Superior temporal gyrus (tissue), 1 donor: ENCODE data around the gene PLEKHG2.
A peak's percentile ranks its signal among the peaks of the same experiment; 100 is the strongest.

ENCODE experiments used
- DNase-seq: peaks from one replicate; pipeline ENCODE4 v3.0.0-alpha.2; 2016; ENCODE audit errors: extremely low spot score

PLEKHG2 gene

GRCh38 chr19:39405958-39406655, 6.4 kb upstream of the PLEKHG2 start:
- no peak for DNase-seq

GRCh38 chr19:39406656-39407409, 5.6 kb upstream of the PLEKHG2 start, which contains the start of gene ZFP36:
TSS of gene ZFP36 (plus strand) at chr19:39406847. CDS start at chr19:39406905, 58 bp downstream.
- peak; percentile 57 for DNase-seq

- DNase-seq = no peak
These were observed 5.1 kb upstream of the PLEKHG2 start for GRCh38 chr19:39407410-39407659.

DNA sequence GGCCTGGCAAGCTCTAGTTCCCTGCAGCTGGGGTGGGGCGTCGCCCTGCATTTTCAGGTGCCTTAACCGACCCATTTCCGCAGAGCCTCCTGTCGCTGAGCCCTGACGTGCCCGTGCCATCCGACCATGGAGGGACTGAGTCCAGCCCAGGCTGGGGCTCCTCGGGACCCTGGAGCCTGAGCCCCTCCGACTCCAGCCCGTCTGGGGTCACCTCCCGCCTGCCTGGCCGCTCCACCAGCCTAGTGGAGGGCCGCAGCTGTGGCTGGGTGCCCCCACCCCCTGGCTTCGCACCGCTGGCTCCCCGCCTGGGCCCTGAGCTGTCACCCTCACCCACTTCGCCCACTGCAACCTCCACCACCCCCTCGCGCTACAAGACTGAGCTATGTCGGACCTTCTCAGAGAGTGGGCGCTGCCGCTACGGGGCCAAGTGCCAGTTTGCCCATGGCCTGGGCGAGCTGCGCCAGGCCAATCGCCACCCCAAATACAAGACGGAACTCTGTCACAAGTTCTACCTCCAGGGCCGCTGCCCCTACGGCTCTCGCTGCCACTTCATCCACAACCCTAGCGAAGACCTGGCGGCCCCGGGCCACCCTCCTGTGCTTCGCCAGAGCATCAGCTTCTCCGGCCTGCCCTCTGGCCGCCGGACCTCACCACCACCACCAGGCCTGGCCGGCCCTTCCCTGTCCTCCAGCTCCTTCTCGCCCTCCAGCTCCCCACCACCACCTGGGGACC, 4.6 kb upstream of the PLEKHG2 start:
- no peak for DNase-seq

- DNase-seq = no peak
These were observed 3.9 kb upstream of the PLEKHG2 start for GRCh38 chr19:39408392-39409207.

GRCh38 chr19:39409208-39410016, 3.1 kb upstream of the PLEKHG2 start:
- DNase-seq = no peak

GRCh38 chr19:39410017-39410830, 2.2 kb upstream of the PLEKHG2 start:
- DNase-seq = no peak

GRCh38 chr19:39410831-39411080, 1.7 kb upstream of the PLEKHG2 start:
- no peak for DNase-seq

DNA sequence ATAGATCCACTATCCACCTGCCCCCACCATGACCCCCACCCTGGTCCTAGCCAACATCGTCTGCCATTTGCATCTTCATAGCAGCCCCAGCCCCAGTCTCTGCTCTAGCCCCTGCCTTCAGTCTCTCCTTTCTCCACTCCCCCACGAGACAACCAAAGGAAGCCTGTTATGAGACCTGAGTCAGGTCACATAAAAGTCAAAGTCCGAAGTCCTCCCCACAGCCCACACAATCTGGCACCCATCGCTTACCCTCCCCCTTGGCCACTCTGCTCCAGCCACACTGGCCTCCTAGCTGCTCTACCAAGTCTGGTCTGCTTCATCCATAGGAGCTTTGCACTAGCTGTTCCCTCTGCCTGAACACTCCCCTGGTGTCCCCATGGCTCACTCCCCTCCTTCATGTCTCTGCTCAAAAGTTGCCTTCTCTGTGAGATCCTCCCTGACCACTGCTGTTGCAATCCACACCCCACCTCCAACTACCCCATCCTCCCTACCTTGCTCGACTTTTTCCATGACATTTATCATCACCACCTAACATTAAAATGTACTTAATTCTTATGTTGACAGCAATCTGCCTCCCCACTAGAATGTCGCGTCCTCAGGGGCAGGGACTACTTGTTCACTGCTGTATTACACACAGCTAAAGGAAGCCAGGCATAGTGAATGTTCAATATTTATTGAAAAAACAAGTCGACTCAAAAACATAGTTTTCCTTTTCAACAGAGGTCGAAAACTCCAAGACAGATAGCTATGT, 1.2 kb upstream of the PLEKHG2 start:
- no peak for DNase-seq

GRCh38 chr19:39411832-39412099, 703 bp upstream of the PLEKHG2 start:
- peak; percentile 95 for DNase-seq

DNA sequence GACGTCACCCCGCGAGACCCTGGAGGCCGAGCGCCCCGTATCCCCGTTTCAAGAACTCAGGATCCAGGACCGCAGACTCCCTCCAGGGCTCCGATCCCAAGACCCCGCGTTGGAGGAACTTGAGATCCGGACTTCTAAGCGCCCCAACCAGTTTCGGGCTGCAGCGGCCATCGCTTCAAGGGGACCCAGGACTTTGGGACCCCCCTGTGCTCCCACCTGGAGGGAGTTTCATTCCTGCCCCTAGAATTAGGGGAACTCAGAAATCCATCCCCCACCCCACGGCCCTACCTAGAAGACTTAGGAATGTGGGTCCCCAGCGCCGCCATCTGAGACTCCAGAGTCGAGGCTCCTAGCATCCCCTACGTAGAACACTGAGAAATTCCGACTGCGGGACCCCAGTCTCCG, 400 bp downstream of the PLEKHG2 start:
- DNase-seq = no peak

DNA sequence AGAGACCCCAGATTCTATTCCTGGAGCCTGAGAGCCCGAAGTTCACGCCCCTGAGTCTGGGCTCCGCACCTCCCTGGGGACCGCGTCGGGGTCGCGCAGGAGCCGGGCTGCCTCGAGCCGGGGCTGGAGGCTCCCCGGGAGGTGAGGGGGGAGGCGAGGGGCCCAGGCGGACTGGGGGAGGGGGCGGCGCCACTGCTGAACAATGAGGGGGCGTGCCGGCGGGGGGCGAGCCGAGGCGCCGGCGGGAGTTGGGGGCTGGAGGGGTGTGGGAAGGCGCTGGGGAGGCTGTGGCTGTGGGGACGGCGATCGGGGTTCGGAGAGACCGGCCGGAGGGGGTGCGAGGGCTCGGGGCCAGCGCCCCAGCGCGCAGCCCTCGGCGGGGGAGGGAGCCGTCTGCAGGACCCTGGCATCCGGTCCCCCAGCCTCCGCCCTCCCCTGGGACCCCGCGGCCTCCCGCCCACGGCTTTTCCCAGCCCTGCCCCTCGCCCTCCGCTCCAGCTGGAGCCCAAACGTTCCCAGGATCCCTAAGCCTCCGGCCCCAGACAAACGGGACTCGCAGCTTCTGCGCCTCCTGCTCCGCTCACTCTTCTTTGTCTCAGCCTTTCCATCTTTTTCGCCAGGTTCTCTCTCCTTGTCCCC, 922 bp downstream of the PLEKHG2 start:
- no peak for DNase-seq

- no peak for DNase-seq
These were observed 1.6 kb downstream of the PLEKHG2 start for GRCh38 chr19:39413911-39414608.

- no peak for DNase-seq
These were observed 2.9 kb downstream of the PLEKHG2 start for GRCh38 chr19:39415111-39416046.

- no peak for DNase-seq
These were observed 4.0 kb downstream of the PLEKHG2 start for GRCh38 chr19:39416152-39417120.

- no peak for DNase-seq
These were observed 5.2 kb downstream of the PLEKHG2 start for GRCh38 chr19:39417463-39418181.
